Calu3 (cell line): ENCODE data around the gene C2orf80. TPM values are rescaled to one million over a fixed set of nuclear protein-coding genes. Genes with fewer than 3 reads are reported as not detected.

Source experiments
- BruUV-seq: library from RNA; stranded (reverse); fragments of 400-500 nt; replicated peaks from 2 replicates; lab custom pipeline; 2021; lab: Mats Ljungman, UMichigan
- CTCF ChIA-PET: fragments of 300-600 bp; sonication (Branson Sonifier 250); formaldehyde crosslinking; loops from one replicate; lab custom pipeline; 2022; ENCODE audit warnings: antibody characterized with exemption; lab: Charles Lee
- DNase-seq: peaks from one replicate; pipeline ENCODE4 v3.0.0; 2022
- H3K27ac Mint-ChIP-seq: one replicate; pipeline ENCODE4 v1.8.0; 2022; ENCODE audit warnings: mixed read lengths; ENCODE audit not compliant: unreplicated experiment
- H3K27me3 Mint-ChIP-seq: one replicate; pipeline ENCODE4 v1.8.0; 2022; ENCODE audit warnings: mixed read lengths; ENCODE audit not compliant: unreplicated experiment
- H3K36me3 Mint-ChIP-seq: one replicate; pipeline ENCODE4 v1.8.0; 2022; ENCODE audit warnings: mild to moderate bottlenecking, moderate library complexity, mixed read lengths; ENCODE audit not compliant: insufficient read depth, unreplicated experiment
- H3K4me1 Mint-ChIP-seq: one replicate; pipeline ENCODE4 v1.8.0; 2022; ENCODE audit warnings: mild to moderate bottlenecking, low read depth, mixed read lengths; ENCODE audit not compliant: unreplicated experiment
- H3K4me3 Mint-ChIP-seq: one replicate; pipeline ENCODE4 v1.8.0; 2022; ENCODE audit warnings: mild to moderate bottlenecking, low read depth, moderate library complexity, mixed read lengths; ENCODE audit not compliant: unreplicated experiment
- H3K9me3 Mint-ChIP-seq: one replicate; pipeline ENCODE4 v1.8.0; 2022; ENCODE audit warnings: low read depth, mixed read lengths; ENCODE audit not compliant: unreplicated experiment
- CTCF ChIP-seq: fragments of 200-600 bp; IDR thresholded peaks from one replicate; pipeline ENCODE4 v1.8.0; 2022; ENCODE audit warnings: antibody characterized with exemption; ENCODE audit not compliant: unreplicated experiment
- intact Hi-C: fragments of 100-400 bp; cut with micrococcal nuclease; formaldehyde crosslinking; loops from one replicate; pipeline ENCODE4 v1.10.0; 2022; ENCODE audit not compliant: unreplicated experiment
- total RNA-seq: library from RNA; stranded (reverse); gene quantifications from 2 replicates; pipeline ENCODE4 v1.2.3, GENCODE V29; 2022

Gene C2orf80
- total RNA-seq, 1 experiment from 2014 or later, result not detected

- DNase-seq, result no peak
- no peaks in the 10 kb centered on the region for H3K36me3 Mint-ChIP-seq
- no peaks in the 10 kb centered on the region for H3K9me3 Mint-ChIP-seq
- H3K27ac Mint-ChIP-seq, result no peak overlapping the region
- H3K27me3 Mint-ChIP-seq, result no peaks in the 10 kb centered on the region
- CTCF ChIA-PET, result no interaction called here
- no TSS peak for BruUV-seq
- intact Hi-C loops, result no loop called here
- H3K4me1 Mint-ChIP-seq, result no peaks in the 10 kb centered on the region
- H3K4me3 Mint-ChIP-seq, result no peak overlapping the region
- TF ChIP-seq CTCF, result no peak
Observed at GRCh38 chr2:208186465-208186864, 3.4 kb downstream of the C2orf80 start.

- CTCF ChIA-PET, result no interaction called here
- no peaks in the 10 kb centered on the region for H3K36me3 Mint-ChIP-seq
- DNase-seq, result no peak
- H3K4me3 Mint-ChIP-seq, result no peak overlapping the region
- no TSS peak for BruUV-seq
- H3K27ac Mint-ChIP-seq, result no peak overlapping the region
- intact Hi-C loops, result no loop called here
- no peak for TF ChIP-seq CTCF
- H3K27me3 Mint-ChIP-seq, result no peaks in the 10 kb centered on the region
- peaks cover 10% of the 10 kb centered on the region for H3K4me1 Mint-ChIP-seq
- no peaks in the 10 kb centered on the region for H3K9me3 Mint-ChIP-seq
Observed at GRCh38 chr2:208183972-208184705, 5.7 kb downstream of the C2orf80 start.

GRCh38 chr2:208183526-208183925 is 6.3 kb downstream of the C2orf80 start:
- BruUV-seq, result no TSS peak
- no peak for TF ChIP-seq CTCF
- Mint-ChIP-seq H3K4me1 (peaks cover 14% of the 10 kb centered on the region), H3K27ac (no peak overlapping the region), H3K9me3 (no peaks in the 10 kb centered on the region), H3K27me3 (no peaks in the 10 kb centered on the region), H3K36me3 (no peaks in the 10 kb centered on the region), H3K4me3 (no peak overlapping the region)
- no peak for DNase-seq
- intact Hi-C loops, result no loop called here
- CTCF ChIA-PET, result no interaction called here

- TF ChIP-seq CTCF, result no peak
- H3K36me3 Mint-ChIP-seq, result no peaks in the 10 kb centered on the region
- no peaks in the 10 kb centered on the region for H3K9me3 Mint-ChIP-seq
- intact Hi-C loops, result no loop called here
- DNase-seq, result no peak
- peaks cover 21% of the 10 kb centered on the region for H3K4me1 Mint-ChIP-seq
- BruUV-seq, result no TSS peak
- H3K4me3 Mint-ChIP-seq, result no peak overlapping the region
- no peak overlapping the region for H3K27ac Mint-ChIP-seq
- no peaks in the 10 kb centered on the region for H3K27me3 Mint-ChIP-seq
- CTCF ChIA-PET, result no interaction called here
Observed at GRCh38 chr2:208182835-208183234, 7.0 kb downstream of the C2orf80 start.
